ENCODE measurements around the gene MPST.

The MPST gene

GRCh38 chr22:37018815-37019308 is 680 bp upstream of the MPST start:
- Histone ChIP-seq H3K4me3 (ENCODE audit: low read depth, low read length) (peak overlapping the region; percentile 82), H3K4me1 (ENCODE audit: control insufficient read depth, insufficient read depth, low read length) (no peaks in the 10 kb centered on the region), H3K9me3 (ENCODE audit: control insufficient read depth, insufficient read depth, low read depth, low read length) (no peaks in the 10 kb centered on the region), H3K27ac (ENCODE audit: extremely low read depth, low read depth, low read length) (peak overlapping the region; percentile 97), H3K36me3 (ENCODE audit: control insufficient read depth in 2 of 2, insufficient read depth in 1 of 2, low read length in 2 of 2) (peaks cover 0 to 27% of the 10 kb centered on the region in 2 experiments; a peak in 1 of 3 replicates)
- ChIA-PET CTCF (interaction anchor here (0.9 to 4.3 kb wide), 7 partner anchors 13 to 181 kb away, joined by 3 to 39 read pairs (median 6); no protein-coding TSS in a partner anchor), POLR2A (interaction anchor here (0.6 to 3.0 kb wide), 18 partner anchors 8 to 323 kb away, joined by 3 to 13 read pairs (median 4); partner anchors contain the start of genes IFT27 and KCTD17)
- peak; percentile 53 for TF ChIP-seq SP2 (tag by site-specific recombination; IDR thresholded peaks at IDR 0.05)
- TF ChIP-seq ZNF529 (tag by site-specific recombination; IDR thresholded peaks at IDR 0.05; ENCODE audit: insufficient replicate concordance) = no peak
- TF ChIP-seq ZFP69B (tag by site-specific recombination; IDR thresholded peaks at IDR 0.05) = peak; percentile 56; the same call in 1 of the 2 replicates
- TF ChIP-seq ZNF777 (tag by site-specific recombination; IDR thresholded peaks at IDR 0.05; ENCODE audit: borderline replicate concordance) = no peak
- TF ChIP-seq RBAK (tag by site-specific recombination; IDR thresholded peaks at IDR 0.05) = no peak
- no peak for TF ChIP-seq ZNF146 (tag by site-specific recombination; IDR thresholded peaks at IDR 0.05)
- no peak for TF ChIP-seq ZNF23 (tag by site-specific recombination; IDR thresholded peaks at IDR 0.05; ENCODE audit: borderline replicate concordance)
- no peak for TF ChIP-seq ZNF37A (tag by site-specific recombination; IDR thresholded peaks at IDR 0.05)
- TF ChIP-seq ZNF530 (tag by site-specific recombination; IDR thresholded peaks at IDR 0.05; ENCODE audit: low read depth) = no peak
- TF ChIP-seq ZNF391 (tag by site-specific recombination; IDR thresholded peaks at IDR 0.05; ENCODE audit: borderline replicate concordance, low read depth) = no peak
- no peak for TF ChIP-seq ZNF624 (tag by site-specific recombination; IDR thresholded peaks at IDR 0.05)
- TF ChIP-seq ZNF670 (tag by site-specific recombination; IDR thresholded peaks at IDR 0.05; ENCODE audit: low read depth) = no peak
- TF ChIP-seq FEZF1 (tag by site-specific recombination; IDR thresholded peaks at IDR 0.05) = no peak
- no peak for TF ChIP-seq ZNF544 (tag by site-specific recombination; IDR thresholded peaks at IDR 0.05)
- TF ChIP-seq ZNF707 (tag by site-specific recombination; IDR thresholded peaks at IDR 0.05) = no peak
- no peak for TF ChIP-seq ZNF514 (tag by site-specific recombination; IDR thresholded peaks at IDR 0.05)
- no peak for TF ChIP-seq ZNF18 (tag by site-specific recombination; IDR thresholded peaks at IDR 0.05)
- no peak for TF ChIP-seq SETDB1 (IDR thresholded peaks at IDR 0.05; ENCODE audit: insufficient read length, low read length)
- no peak for TF ChIP-seq ZNF701 (tag by site-specific recombination; IDR thresholded peaks at IDR 0.05)
- TF ChIP-seq ZNF169 (tag by site-specific recombination; IDR thresholded peaks at IDR 0.05) = no peak
- no peak for TF ChIP-seq ZFP41 (tag by site-specific recombination; IDR thresholded peaks at IDR 0.05; ENCODE audit: borderline replicate concordance)
- no peak for TF ChIP-seq ZNF423 (tag by site-specific recombination; IDR thresholded peaks at IDR 0.05)
- no peak; the same call in 1 of the 2 replicates for TF ChIP-seq ZBTB11 (tag by site-specific recombination; conservative IDR thresholded peaks at IDR 0.05; ENCODE audit: low read depth)
- TF ChIP-seq ZNF214 (tag by site-specific recombination; IDR thresholded peaks at IDR 0.05; ENCODE audit: borderline replicate concordance) = no peak
- no peak for TF ChIP-seq ZNF221 (tag by site-specific recombination; IDR thresholded peaks at IDR 0.05; ENCODE audit: borderline replicate concordance)
- TF ChIP-seq ZNF558 (tag by site-specific recombination; IDR thresholded peaks at IDR 0.05) = no peak
- TF ChIP-seq ZNF501 (tag by site-specific recombination; IDR thresholded peaks at IDR 0.05) = no peak
- no peak for TF ChIP-seq ZNF157 (tag by site-specific recombination; IDR thresholded peaks at IDR 0.05)
- TF ChIP-seq ZNF121 (tag by site-specific recombination; IDR thresholded peaks at IDR 0.05) = no peak
- no peak for TF ChIP-seq ZNF16 (tag by site-specific recombination; IDR thresholded peaks at IDR 0.05; ENCODE audit: low read depth)
- TF ChIP-seq ZNF140 (tag by site-specific recombination; IDR thresholded peaks at IDR 0.05) = no peak
- TF ChIP-seq ZNF366 (tag by site-specific recombination; conservative IDR thresholded peaks at IDR 0.05) = no peak
- TF ChIP-seq ZNF341 (tag by site-specific recombination; IDR thresholded peaks at IDR 0.05; ENCODE audit: low read depth) = peak; percentile 91
- no peak for TF ChIP-seq ZNF202 (tag by site-specific recombination; IDR thresholded peaks at IDR 0.05; ENCODE audit: borderline replicate concordance)
- no peak for TF ChIP-seq ZNF26 (tag by site-specific recombination; IDR thresholded peaks at IDR 0.05)
